Central memory CD8-positive, alpha-beta T cell (primary cell): ENCODE results near the gene PROP1.
"Not testable (repeated sequence)": the region's sequence is repeated elsewhere in the genome, so short reads cannot be mapped to it uniquely, and the experiment has no call there.

Experiments used
- ATAC-seq: fragments of 150-1000 bp; cut with Tn5 transposase; replicated peaks from 2 replicates; pipeline ENCODE4 v1.10.0; 2022; ENCODE audit warnings: mild to moderate bottlenecking, moderate FRiP score, moderate number of reproducible peaks; ENCODE audit not compliant: poor library complexity, severe bottlenecking; ENCODE audit errors: extremely low read depth
- DNase-seq, 2 donors: peaks; one replicate each; pipeline ENCODE4 v3.0.0; 2021; ENCODE audit warnings: low spot score in 2 of 2
- H3K27ac Mint-ChIP-seq: one replicate; pipeline ENCODE4 v1.8.0; 2022; ENCODE audit warnings: low read depth, mild to moderate bottlenecking, moderate library complexity, mixed read lengths
- H3K27me3 Mint-ChIP-seq: one replicate; pipeline ENCODE4 v1.8.0; 2022; ENCODE audit warnings: mixed read lengths
- H3K36me3 Mint-ChIP-seq: one replicate; pipeline ENCODE4 v1.8.0; 2022; ENCODE audit warnings: mild to moderate bottlenecking, moderate library complexity, mixed read lengths; ENCODE audit not compliant: insufficient read depth
- H3K4me1 Mint-ChIP-seq: one replicate; pipeline ENCODE4 v1.8.0; 2022; ENCODE audit warnings: mixed read lengths
- H3K4me3 Mint-ChIP-seq: one replicate; pipeline ENCODE4 v1.8.0; 2022; ENCODE audit warnings: mild to moderate bottlenecking, moderate library complexity, mixed read lengths
- H3K9me3 Mint-ChIP-seq: one replicate; pipeline ENCODE4 v1.8.0; 2022; ENCODE audit warnings: mixed read lengths

Gene PROP1

GRCh38 chr5:177949656-177950055 is 46.4 kb downstream of the PROP1 start:
- H3K27me3 Mint-ChIP-seq, DNase-seq, H3K4me1 Mint-ChIP-seq, H3K9me3 Mint-ChIP-seq, H3K27ac Mint-ChIP-seq, H3K4me3 Mint-ChIP-seq, ATAC-seq, H3K36me3 Mint-ChIP-seq: not testable (repeated sequence)

GRCh38 chr5:177949065-177949464 is 47.0 kb downstream of the PROP1 start:
- not testable (repeated sequence) for H3K4me3 Mint-ChIP-seq, DNase-seq, H3K27ac Mint-ChIP-seq, H3K27me3 Mint-ChIP-seq, H3K36me3 Mint-ChIP-seq, H3K4me1 Mint-ChIP-seq, H3K9me3 Mint-ChIP-seq, ATAC-seq

GRCh38 chr5:177947912-177948311 is 48.1 kb downstream of the PROP1 start:
- not testable (repeated sequence) for DNase-seq, ATAC-seq, H3K4me1 Mint-ChIP-seq, H3K27me3 Mint-ChIP-seq, H3K9me3 Mint-ChIP-seq, H3K36me3 Mint-ChIP-seq, H3K4me3 Mint-ChIP-seq, H3K27ac Mint-ChIP-seq

- H3K4me3 Mint-ChIP-seq = peak overlapping the region; percentile 47
- not testable (repeated sequence) for H3K27ac Mint-ChIP-seq
Measured at GRCh38 chr5:177945601-177946283, 50.3 kb downstream of the PROP1 start.

GRCh38 chr5:177945145-177945544 is 50.9 kb downstream of the PROP1 start:
- not testable (repeated sequence) for H3K27me3 Mint-ChIP-seq, ATAC-seq, H3K4me1 Mint-ChIP-seq, DNase-seq, H3K9me3 Mint-ChIP-seq, H3K36me3 Mint-ChIP-seq, H3K27ac Mint-ChIP-seq
- peak overlapping the region; percentile 47 for H3K4me3 Mint-ChIP-seq

More at GRCh38 chr5:177945601-177946283, 50.3 kb downstream of the PROP1 start:
- peak; percentile 31 for ATAC-seq
- H3K27me3 Mint-ChIP-seq, DNase-seq, H3K4me1 Mint-ChIP-seq, H3K36me3 Mint-ChIP-seq, H3K9me3 Mint-ChIP-seq: not testable (repeated sequence)

- H3K27me3 Mint-ChIP-seq, H3K36me3 Mint-ChIP-seq, DNase-seq, H3K27ac Mint-ChIP-seq, H3K9me3 Mint-ChIP-seq, H3K4me1 Mint-ChIP-seq: not testable (repeated sequence)
- H3K4me3 Mint-ChIP-seq = peak overlapping the region; percentile 72
- peak; percentile 70 for ATAC-seq
Measured at GRCh38 chr5:177943805-177944736, 52.0 kb downstream of the PROP1 start.

GRCh38 chr5:177942896-177943295 is 53.1 kb downstream of the PROP1 start:
- not testable (repeated sequence) for H3K4me3 Mint-ChIP-seq, DNase-seq, H3K4me1 Mint-ChIP-seq, H3K36me3 Mint-ChIP-seq, H3K27me3 Mint-ChIP-seq, H3K9me3 Mint-ChIP-seq, H3K27ac Mint-ChIP-seq
- peak; percentile 20 for ATAC-seq
